Stimulated activated CD8-positive, alpha-beta memory T cell treated with anti-CD3 and anti-CD28 coated beads, Interleukin-12 subunit alpha, Interleukin-12 subunit beta, amount 100 ng/mL, for 1 hour (primary cell): Measurements from ENCODE around the gene ARVCF.

ENCODE experiments used
- DNase-seq: peaks from one replicate; pipeline ENCODE4 v3.0.0-alpha.2; 2020; ENCODE audit warnings: low read depth

Gene ARVCF

GRCh38 chr22:20015971-20016733, 471 bp downstream of the ARVCF start:
- no peak for DNase-seq

- no peak for DNase-seq
Observed at GRCh38 chr22:20015187-20015625, 1.4 kb downstream of the ARVCF start.

DNA sequence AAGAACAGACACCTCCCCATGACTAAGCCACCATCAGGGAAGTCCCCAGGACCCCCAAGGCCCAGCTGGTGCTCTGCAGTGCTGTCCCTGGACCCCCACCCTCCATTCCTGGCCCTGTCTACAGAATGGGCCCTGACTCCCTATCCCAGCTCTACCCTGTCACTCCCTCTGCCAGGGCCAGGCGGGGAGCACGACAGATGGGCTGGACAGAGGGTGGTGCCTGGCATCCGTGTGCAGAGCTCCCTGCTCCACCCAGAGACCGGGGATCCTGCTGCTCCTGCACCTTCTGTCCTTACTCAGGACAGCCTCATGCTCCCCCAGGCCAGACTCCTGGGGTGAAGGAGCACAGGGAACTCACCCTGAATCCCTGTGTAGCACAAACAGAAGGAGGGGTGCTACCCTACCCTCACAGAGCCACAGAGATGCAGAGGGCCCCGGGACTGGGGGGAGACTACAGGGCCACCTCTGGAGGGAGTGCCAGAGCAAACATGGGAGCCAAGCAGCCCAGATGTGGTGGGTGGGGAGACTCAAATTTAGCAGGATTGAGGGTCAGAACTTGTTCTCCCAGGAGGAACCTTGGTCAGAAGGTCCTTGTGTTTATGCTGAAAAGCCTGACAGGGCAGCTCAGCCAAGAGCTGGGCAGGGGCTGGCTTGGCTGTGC, 2.0 kb downstream of the ARVCF start:
- DNase-seq, result no peak

GRCh38 chr22:20013382-20013871, 3.2 kb downstream of the ARVCF start:
- DNase-seq, result peak; percentile 22

DNA sequence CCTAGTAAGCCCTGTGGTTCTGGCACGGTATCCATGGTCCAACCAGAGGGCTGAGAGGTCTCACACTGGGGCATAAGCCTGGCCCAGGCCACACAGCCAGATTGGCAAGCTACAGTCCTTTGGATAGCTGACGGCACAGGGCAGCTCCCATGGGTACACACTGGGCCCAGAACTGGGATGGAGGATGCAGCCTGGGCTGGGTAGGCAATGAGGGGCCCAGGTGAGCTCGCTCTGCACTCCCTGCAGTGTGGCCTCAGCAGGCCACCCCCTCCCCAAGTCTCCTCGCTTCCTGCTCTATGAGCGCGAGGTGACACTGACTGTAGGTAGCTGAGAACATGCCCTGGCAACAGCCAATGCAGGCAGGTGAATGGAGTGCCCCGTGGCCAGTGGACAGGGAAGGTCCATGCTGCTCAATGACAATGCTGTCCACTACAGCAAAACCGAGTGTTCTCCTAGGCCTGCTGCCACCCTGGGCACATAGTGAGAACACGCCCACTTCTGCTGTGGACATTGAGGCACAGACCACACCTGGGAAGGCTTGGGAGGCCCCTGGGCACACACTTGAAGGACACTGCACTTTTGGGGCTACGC, 3.8 kb downstream of the ARVCF start:
- no peak for DNase-seq

- DNase-seq, result no peak
Observed at GRCh38 chr22:20011993-20012740, 4.5 kb downstream of the ARVCF start.

DNA sequence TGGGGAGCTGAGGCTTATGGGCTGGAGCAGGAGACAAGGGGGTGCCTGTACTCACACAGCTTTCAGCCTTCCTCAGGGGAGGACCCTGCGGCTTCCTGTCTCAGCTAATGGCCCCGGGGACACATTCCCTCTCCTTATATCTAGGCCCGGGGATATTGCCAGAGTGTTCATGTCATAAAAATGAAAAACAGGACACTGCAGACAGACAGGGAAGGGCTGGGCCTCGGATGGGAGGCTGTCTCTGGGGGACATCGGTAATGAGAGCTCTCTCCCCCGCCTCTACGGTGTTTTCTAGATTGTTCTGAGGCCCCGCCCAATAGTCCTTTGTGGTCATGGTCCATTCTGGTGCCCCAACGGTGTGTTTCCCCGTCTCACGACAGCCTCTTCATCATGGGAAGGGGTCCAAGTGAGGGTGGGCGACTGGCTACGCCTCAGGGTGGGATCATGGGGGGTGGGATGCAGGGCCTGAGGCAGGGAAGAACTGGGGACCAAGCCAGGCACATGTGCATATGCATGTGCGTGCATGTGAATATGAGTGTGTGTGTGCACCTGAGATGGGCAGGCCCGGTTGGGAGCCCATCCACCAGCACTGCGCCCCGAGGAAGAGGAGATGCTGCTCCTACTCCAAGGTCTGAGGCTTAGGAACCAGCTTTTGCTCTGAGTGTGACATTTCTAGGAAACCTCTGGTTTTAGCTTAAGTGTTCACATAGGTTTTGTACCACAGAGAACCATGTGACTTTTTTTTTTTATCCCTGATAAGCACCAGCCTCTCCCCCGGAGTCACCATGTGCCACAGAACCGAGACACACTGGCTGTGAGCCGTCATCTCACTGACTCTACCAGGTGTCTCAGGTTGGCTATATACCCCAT, 5.3 kb downstream of the ARVCF start:
- DNase-seq, result no peak

GRCh38 chr22:20010307-20011122, 6.1 kb downstream of the ARVCF start:
- no peak for DNase-seq

DNA sequence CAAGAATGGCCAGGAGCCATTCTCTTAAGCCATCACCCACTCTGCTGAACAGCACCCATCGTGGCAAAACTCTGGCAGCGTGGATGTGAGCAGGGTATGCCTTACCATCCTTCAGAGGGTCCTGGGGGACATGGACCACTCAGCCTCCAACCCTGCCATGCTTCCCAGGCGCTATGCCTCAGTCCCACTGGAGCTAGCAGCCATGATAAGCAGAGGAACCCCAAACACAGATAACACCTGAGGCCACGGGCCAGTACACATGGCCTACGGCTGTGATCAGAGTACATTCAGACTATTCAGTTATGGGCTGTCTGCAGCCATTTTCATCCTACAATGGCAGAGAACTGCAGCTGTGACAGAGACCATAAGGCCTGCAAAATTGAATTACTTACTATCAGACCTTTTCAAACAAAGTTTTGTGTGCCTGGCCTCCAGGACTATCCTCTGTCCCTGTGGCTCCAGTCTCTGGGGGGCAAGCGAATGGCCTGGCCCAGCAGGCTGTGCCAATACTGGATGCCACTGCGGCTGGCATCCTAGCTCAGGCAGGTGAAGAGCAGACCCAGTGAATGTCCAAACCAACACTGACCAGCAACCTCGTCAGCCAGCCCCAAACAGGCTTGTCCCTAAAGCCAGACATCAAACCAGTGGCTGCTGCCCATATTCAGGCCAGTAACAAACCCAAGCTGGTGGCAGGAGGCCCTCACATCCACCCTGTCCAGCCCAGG, 6.9 kb downstream of the ARVCF start:
- no peak for DNase-seq

- no peak for DNase-seq
Observed at GRCh38 chr22:20009018-20009491, 7.6 kb downstream of the ARVCF start.

GRCh38 chr22:20008221-20008995, 8.2 kb downstream of the ARVCF start:
- no peak for DNase-seq

DNA sequence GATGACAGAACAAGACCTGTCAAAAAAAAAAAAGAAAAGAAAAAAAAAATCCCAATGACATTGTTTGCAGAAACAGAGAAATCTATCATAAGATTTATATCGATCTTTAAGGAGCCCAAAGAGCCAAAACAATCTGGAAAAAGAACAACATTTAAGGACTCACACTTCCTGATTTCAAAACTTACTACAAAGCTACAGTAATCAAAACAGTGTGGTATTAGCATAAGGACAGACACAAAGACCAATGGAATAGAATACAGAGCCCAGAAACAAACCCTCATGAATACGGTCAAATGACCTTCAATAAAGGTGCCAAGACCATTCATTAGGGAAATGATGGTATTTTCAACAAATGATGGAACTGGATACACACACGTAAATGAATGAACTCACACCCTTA, 12.2 kb downstream of the ARVCF start:
- DNase-seq, result no peak

- no peak for DNase-seq
Observed at GRCh38 chr22:20003304-20003703, 13.3 kb downstream of the ARVCF start.

- no peak for DNase-seq
Observed at GRCh38 chr22:20002636-20003035, 14.0 kb downstream of the ARVCF start.

DNA sequence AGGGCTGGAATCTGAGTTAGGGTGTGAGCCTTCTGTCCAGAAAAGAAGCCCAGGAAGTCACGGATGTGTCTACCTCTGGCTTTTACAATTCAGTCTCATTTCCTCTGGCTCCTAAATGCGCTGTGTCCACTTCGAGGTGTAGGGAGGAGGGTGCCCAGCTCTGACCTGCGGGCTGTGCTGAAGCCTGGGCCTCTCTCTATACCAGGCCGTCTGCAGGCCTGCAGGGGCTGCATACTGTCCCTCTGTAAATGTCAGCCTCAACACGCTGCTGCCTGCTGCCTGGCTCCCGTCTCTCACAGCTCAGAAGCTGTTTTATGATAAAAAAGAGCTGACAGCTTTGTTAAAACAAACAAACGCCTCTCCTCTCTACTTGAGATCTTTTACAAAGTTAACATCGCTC, 14.5 kb downstream of the ARVCF start:
- DNase-seq, result no peak

DNA sequence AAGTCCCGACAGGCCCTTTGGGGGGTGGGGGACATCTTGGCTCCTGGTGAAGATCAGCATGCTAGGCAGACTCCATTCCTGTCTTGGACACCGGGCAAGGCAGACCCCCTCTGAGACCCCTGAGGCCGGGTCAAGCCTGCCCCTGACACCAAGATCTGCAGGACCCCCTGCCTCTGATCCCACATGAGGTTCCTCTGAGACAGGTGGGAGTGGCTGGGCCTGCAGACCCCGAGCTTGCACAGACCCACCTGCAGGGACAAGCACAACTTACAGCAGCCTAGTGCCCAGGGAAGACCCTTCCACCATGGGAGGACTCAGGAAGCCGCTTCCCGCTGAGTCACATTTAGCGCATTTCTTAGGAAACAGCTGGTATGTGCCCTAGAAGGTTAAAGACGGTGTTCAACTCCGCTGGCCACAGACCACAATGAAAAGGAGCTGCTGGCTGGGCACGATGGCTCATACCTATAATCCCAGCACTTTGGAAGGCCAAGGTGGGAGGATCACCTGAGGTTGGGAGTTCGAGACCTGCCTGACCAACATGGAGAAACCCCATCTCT, 15.5 kb downstream of the ARVCF start:
- DNase-seq, result no peak

DNA sequence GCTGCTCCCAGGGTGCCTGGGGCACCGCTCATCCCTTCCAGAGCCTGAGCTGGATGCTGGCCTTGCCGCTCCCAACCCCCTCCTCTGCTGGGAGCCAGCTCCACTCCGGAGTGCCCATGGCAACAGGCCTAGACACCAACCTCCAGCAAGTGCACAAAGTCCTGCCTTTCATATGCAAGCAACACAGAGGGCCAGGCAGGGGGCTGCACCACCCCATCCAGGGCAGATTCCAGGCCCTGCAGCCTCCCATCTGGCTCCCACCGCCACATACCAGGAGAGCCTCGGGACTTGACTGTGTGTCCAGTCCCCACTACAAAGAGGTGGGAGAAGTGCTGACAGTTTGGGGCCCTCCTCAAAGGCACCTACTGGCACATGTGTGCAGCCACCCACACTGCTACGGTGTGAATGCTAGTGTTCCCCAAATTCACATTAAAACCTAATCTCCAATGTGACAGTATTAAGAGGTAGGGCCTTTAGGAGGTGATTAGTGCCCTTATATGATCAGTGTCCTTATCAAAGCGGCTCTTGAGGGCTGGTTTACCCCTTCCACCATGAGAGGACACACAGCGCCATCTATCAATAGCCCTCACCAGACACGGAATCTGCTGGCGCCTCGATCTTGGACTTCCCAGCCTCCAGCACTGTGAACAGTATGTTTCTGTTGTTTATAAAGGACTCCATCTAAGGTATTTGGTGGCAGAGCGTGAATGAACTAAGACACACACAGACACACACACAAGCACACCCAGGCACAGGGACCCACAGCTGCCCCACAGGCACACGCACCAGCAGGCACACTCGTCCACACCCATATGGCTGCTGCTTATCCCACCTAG, 16.2 kb downstream of the ARVCF start:
- no peak for DNase-seq
